IPS DF 19.7 (cell line): ENCODE results near the gene NECTIN1.

ENCODE experiments used
- DNase-seq: peaks from one replicate; pipeline ENCODE4 v3.0.0-alpha.2; 2013; ENCODE audit warnings: low read depth, low spot score

Gene NECTIN1

DNA sequence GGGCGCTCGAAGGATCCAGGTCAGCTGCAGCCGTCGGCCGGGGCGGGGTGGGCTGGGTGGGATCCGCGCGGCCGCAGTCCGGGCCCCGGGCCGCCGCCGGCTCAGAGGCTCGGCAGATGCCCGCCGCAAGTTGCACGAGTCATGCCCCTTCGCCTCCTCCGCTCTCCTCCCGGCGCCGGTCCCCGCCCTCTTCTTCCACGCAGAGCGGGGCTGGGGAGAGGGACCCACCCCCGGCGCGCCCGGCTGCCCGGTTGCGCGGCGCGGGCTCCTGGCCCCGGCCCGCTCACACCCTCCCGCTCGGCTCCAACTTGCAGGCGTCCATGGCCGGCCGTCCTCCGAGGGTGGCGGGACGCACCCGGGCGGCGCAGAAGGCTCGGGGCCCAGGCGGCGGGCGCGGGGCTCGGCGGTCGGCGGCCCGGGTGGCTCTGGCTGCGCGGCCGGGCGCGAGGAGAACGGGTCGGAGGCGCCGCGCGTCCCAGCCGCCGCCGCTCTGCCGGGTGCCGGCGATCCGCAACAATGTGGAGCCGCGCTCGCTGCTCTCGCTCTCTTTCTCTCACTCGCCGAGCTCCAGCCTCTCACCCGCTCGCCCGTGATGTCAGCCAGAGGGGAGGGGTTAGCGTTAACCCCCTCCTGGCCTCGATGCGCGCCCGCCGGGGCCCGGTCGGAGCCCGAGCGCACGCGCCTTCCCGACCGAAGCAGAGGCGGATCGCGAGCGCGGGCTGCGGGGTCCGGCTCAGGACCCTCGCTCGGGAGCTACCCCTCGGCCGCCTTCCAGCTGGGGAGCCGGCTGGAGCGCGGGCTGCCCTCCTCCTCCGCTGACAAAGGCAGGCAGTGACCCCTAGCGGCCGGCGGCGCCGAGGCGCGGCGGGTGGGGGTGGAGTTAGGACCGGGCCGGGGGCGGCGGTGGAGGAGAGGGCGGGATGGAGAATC lies at the start of gene NECTIN1:
TSS of gene NECTIN1 (minus strand) at position 550 of the 930 bp plus-strand sequence. CDS start 647 bp downstream, outside the sequence.
- no peak for DNase-seq

- DNase-seq = no peak
These were observed 49.6 kb upstream of the NECTIN1 start for GRCh38 chr11:119778391-119779194.

- DNase-seq = no peak
These were observed 48.9 kb upstream of the NECTIN1 start for GRCh38 chr11:119777940-119778339.

DNA sequence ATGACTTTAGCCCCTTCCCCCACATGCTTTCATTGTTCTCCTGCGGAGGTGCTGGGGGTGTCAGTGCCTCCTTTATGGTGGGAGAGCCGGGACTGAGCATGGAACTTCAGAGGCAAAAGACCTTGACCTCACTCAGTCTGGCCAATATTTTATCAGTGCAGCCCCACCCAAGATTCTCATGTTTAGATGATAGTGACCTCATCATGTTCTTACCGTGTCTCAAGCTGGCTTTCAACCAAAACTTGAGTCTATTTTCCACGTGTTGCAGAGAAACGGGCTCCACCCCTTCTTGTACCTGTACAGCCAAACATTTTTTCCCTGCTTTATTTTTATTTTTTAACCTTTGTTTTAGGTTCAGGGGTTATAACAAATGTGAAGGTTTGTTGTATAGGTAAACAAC lies 47.7 kb upstream of the NECTIN1 start:
- DNase-seq = no peak

DNA sequence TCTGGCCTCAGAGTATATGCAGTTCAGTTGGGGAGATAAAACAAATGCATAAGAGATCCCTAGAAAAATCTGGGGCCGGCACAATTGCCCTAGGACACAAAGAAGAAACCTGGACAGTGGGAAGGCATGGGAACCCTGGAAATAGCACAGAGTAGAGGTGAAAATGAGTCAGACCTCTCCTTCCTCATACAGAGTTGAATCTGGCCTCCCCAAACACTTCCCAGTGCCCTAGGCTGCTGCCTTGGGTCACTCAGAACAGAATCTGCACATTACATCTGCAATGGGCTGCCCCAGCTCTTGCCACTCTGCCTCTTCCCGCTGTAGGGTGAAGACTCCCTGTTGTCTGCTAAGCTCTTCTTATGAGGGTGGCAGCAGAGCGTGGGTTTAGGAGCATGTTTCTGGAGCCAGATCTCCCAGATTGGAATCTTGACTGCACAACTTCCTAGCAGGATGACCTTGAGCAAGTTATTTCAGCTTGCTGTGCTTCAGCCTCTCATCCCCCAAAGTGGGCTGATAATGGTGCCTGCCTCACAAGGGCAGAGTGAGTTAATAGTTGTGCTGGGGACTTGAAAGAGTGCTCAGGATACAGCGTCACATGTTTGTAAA lies 47.1 kb upstream of the NECTIN1 start:
- no peak for DNase-seq

DNA sequence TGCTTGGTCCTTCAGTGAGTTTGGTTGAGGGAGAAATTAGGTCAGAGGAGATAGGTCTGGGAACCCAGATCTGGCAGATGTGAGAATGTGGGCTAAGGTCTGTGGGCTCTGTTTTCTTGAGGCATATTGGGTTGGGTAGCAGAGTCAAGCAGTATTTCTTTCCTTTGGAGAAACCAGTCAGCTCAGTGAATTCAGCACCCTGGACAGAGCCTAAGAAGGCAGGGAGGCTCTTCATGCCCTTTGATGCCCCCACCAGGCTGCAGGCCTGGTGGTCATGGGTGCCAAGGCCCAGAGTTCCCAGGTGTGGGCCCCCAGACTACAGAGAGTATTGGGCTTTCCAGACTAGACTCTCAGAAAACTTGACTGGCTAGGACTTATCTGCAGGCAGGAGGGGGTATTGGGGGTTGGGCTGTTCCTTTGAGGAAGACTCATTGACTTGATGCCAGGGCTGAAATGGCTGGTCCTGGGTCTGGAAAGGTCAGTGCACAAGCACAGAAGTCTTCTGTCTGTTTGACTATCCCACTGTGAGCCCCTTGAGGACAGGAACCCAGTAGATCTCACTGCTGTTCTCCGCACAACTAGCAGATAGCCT lies 45.3 kb upstream of the NECTIN1 start:
- DNase-seq = no peak

DNA sequence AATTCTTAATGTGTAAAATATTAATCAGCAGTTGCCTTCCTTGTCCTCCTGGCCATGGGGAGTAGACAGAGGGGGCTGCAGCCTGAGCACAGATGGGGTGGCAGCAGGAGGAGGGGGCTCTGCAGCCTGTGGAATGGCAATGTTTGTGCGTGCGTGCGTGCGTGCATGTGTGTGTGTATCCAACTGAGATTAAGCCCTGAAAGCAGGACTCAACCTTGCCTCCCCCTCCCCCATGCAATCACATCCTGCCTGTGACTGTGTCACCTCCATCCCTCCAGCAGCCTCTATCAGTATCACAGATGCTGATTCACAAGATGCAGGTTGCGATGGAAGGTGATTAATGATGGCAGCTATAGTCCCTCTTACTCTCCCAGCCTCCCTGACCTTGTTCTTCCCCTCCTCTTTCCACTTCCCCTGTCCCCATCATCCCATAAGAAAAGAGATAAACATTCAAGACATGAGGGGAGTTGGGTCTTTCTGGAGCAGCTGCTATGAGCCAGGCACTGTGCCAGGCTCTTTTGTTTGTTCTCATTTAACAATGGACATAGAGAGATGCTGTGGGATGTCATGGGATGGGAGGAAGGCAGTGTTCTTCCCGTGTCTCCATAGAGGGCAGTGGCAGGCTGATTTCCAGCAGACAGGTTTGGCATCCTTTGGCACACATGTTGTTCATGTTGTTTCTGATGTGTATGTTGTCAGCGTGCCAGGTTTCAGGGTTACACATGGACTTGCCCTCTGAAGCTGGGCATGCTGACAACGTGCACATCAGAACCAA lies 43.8 kb upstream of the NECTIN1 start:
- no peak for DNase-seq

- DNase-seq = no peak
These were observed 43.1 kb upstream of the NECTIN1 start for GRCh38 chr11:119772076-119772475.

GRCh38 chr11:119771172-119771770 lies 42.3 kb upstream of the NECTIN1 start:
- no peak for DNase-seq

GRCh38 chr11:119765628-119766027 lies 36.6 kb upstream of the NECTIN1 start:
- DNase-seq = no peak

DNA sequence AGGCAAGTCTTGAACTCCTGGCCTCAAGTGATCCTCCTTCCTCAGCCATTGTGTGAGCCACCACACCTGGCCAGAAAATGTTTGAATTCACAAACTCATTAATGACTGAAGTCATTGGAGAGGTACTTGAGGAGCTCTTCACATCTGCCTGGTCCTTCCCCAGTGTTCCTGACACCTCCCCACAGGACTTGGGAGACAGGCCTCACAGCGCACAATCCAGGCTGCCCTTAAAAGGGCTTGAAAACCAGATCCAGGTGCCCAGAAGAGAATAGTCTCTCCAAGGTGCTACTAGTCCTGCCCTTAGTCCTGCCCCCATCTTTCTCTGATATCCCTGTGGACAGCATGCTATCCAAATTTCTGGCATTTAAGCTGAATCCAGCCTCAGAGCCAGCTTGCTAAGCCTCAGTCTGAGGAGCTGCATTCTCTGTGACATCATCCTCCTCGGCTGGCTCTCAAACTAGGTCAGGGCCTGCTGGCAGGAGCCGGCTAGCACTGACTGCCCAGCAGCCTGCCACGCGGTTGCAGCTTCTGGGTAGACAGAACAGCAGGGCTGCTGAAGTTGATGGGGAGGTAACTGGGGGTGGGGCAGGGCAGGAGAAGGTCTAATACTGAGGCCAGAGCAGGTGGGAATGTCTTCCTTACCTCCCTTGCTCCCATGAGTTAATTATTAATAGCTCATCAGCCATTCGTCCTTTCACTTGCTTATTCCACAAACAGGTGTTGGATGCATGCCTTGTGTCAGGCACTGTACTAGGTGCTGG lies 35.3 kb upstream of the NECTIN1 start:
- no peak for DNase-seq

- DNase-seq = no peak
These were observed 34.2 kb upstream of the NECTIN1 start for GRCh38 chr11:119763071-119763728.

DNA sequence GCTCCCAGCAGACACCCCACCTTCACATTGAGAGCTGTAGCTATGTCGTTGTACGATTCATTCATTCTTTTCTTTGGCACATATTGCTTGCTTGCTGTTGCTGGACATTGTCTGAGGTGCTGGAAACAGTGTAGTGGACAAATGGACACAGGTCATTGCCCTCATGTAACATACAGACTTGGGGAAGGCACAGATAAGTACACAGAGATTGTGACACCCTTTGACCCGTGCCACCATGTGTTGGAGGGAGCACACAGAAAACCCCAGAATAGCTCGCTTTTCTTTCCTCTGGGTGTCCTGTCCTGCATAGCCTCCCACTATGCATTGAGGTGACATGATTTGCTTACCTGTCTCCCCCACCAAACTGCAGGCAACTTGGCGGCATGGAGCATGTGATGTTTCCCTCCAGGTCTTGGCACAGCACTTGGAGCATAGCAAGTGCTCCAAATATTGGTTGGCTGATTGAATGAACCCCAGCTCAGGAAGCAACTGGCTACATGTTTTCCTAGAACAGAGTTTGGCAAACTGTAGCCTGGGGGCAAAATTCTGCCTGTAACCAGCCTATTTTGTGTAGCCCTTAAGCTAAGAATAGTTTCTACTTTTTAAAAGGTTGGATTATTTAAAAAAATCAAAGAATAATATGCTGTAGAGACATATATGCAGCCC lies 30.9 kb upstream of the NECTIN1 start:
- no peak for DNase-seq

DNA sequence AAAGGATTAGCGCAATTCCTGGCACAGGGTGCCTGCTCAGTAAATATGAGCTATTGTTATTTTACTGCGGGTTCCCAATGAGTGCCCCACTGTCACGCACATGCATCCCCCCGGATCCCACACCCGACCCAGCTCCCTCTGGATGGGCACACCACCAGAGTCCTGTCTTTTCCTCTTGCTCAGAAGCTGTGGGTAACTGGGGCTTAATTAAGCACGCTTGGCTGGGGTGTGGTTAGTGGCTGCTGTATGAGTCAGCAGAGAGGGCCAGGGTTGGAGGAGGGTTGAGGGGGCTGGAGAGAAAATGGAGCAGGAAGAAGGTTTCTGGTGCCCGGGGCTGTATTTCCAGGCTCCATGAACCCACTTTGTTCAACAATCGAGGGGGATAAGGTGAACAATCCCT lies 30.3 kb upstream of the NECTIN1 start:
- no peak for DNase-seq

DNA sequence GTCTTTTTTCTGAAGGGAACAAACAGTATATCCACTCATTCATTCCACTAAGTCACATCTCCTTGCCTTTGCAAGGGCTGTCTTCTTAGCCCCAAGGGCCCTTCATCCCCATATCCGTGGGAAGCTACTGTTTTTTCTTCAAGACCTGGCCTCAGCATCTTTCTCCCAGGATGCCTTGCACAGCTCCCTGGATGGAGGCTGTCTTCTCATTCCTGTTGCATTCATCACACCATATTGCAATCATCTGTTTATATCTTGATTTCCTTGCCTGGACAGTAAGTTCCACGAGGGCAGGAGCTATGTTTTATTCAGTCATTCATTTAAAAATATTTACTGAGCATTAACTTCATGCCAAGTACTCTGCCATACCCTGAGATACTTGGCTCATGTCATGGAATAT lies 29.3 kb upstream of the NECTIN1 start:
- no peak for DNase-seq

- no peak for DNase-seq
These were observed 28.4 kb upstream of the NECTIN1 start for GRCh38 chr11:119757378-119757777.

GRCh38 chr11:119756169-119756865 lies 27.3 kb upstream of the NECTIN1 start:
- DNase-seq = no peak
